ENCODE data around the gene TMEM181. TPM values are rescaled to one million over a fixed set of nuclear protein-coding genes. Genes with fewer than 3 reads are reported as not detected.

The TMEM181 gene
- total and polyA plus RNA-seq, 2 of the 13 experiments (the other 11 are each of a cell fraction or from before 2014, with no cell fraction given): 59.1 to 108 TPM

- ChIA-PET POLR2A (interaction anchor here (0.6 to 2.7 kb wide), 15 partner anchors 9 to 389 kb away, joined by 3 to 29 read pairs (median 4); partner anchors contain the start of genes DYNLT1 and TMEM181), CTCF (ENCODE audit: low intra/inter-chr PET ratio, low total read pairs) (no interaction called here)
- Histone ChIP-seq H3K36me3 (replicated peaks in 1 of 2; ENCODE audit: control insufficient read depth in 1 of 2, insufficient read depth in 2 of 2, low read length in 2 of 2) (peaks cover 15 to 45% of the 10 kb centered on the region in 2 experiments), H3K4me1 (ENCODE audit: insufficient read depth, low read length) (peaks cover 93% of the 10 kb centered on the region), H3K9me3 (ENCODE audit: low read length) (no peaks in the 10 kb centered on the region), H4K20me1 (ENCODE audit: insufficient read depth, low read length) (peaks cover 53% of the 10 kb centered on the region; the same call in 1 of the 2 replicates), H3K4me3 (replicated peaks in 1 of 3; ENCODE audit: insufficient read depth in 1 of 3, low read depth in 2 of 3, low read length in 3 of 3) (peak overlapping the region in 2 of 3 experiments; percentile 33 to 60; a peak in 4 of 6 replicates), H2AFZ (ENCODE audit: low read length) (no peak overlapping the region), H3K79me2 (ENCODE audit: insufficient read depth, low read length) (peaks cover 87% of the 10 kb centered on the region), H3K27ac (ENCODE audit: extremely low read length, insufficient read depth, low read length) (peak overlapping the region; percentile 70), H3K27me3 (ENCODE audit: control insufficient read depth in 1 of 2, insufficient read depth in 2 of 2, low read length in 2 of 2) (no peaks in the 10 kb centered on the region), H3K9ac (ENCODE audit: insufficient read depth, low read depth, low read length) (peak overlapping the region; percentile 51), H3K4me2 (ENCODE audit: low read depth, low read length) (peak overlapping the region; percentile 67)
- DNase-seq (ENCODE audit: low spot score): peak; percentile 94
- in situ Hi-C loops (cut with HindIII; ENCODE audit: extremely low pct_ligation_motif_present, low pct_unique_long_range_greater_than_20kb) (no loop called here), intact Hi-C loops (cut with micrococcal nuclease; ENCODE audit: unreplicated experiment) (loop anchor here (1.0 to 5.0 kb wide), 2 partner anchors 10 to 35 kb away; no protein-coding TSS in a partner anchor)
- no TSS peak for BruUV-seq (replicated peaks)
- FAIRE-seq: peak; percentile 73
- WGBS (ENCODE audit: low lambda C conversion rate): 11% methylated on average over 26 of the region's 26 CpGs
- ATAC-seq: peak; percentile 95
- TF ChIP-seq MED13 (CRISPR knock-in tag; IDR thresholded peaks at IDR 0.05) (no peak), ZNF441 (CRISPR knock-in tag; IDR thresholded peaks at IDR 0.05; ENCODE audit: borderline replicate concordance) (peak; percentile 94), ZBTB40 (IDR thresholded peaks at IDR 0.05) (no peak), ZBTB40 (CRISPR knock-in tag; IDR thresholded peaks at IDR 0.05) (peak; percentile 93), HDAC1 (CRISPR knock-in tag; IDR thresholded peaks at IDR 0.05) (peak; percentile 99), XBP1 (CRISPR knock-in tag; IDR thresholded peaks at IDR 0.05) (peak; percentile 63; the same call in 1 of the 2 replicates), ELF1 (CRISPR knock-in tag; IDR thresholded peaks at IDR 0.05) (peak; percentile 94), ISX (CRISPR knock-in tag; conservative IDR thresholded peaks at IDR 0.05) (no peak), MEIS2 (CRISPR knock-in tag; IDR thresholded peaks at IDR 0.05) (peak; percentile 98)
- TF ChIP-seq, protein P1, sequence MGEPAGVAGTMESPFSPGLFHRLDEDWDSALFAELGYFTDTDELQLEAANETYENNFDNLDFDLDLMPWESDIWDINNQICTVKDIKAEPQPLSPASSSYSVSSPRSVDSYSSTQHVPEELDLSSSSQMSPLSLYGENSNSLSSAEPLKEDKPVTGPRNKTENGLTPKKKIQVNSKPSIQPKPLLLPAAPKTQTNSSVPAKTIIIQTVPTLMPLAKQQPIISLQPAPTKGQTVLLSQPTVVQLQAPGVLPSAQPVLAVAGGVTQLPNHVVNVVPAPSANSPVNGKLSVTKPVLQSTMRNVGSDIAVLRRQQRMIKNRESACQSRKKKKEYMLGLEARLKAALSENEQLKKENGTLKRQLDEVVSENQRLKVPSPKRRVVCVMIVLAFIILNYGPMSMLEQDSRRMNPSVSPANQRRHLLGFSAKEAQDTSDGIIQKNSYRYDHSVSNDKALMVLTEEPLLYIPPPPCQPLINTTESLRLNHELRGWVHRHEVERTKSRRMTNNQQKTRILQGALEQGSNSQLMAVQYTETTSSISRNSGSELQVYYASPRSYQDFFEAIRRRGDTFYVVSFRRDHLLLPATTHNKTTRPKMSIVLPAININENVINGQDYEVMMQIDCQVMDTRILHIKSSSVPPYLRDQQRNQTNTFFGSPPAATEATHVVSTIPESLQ (CRISPR knock-in tag; conservative IDR thresholded peaks at IDR 0.05): peak; percentile 92; the same call in 1 of the 2 replicates
- TF ChIP-seq, protein P2, sequence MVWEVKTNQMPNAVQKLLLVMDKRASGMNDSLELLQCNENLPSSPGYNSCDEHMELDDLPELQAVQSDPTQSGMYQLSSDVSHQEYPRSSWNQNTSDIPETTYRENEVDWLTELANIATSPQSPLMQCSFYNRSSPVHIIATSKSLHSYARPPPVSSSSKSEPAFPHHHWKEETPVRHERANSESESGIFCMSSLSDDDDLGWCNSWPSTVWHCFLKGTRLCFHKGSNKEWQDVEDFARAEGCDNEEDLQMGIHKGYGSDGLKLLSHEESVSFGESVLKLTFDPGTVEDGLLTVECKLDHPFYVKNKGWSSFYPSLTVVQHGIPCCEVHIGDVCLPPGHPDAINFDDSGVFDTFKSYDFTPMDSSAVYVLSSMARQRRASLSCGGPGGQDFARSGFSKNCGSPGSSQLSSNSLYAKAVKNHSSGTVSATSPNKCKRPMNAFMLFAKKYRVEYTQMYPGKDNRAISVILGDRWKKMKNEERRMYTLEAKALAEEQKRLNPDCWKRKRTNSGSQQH (CRISPR knock-in tag; IDR thresholded peaks at IDR 0.05; ENCODE audit: low read depth): peak; percentile 88; the same call in 1 of the 2 replicates
These were observed 12.1 kb downstream of the TMEM181 start for GRCh38 chr6:158571826-158572652.

Measured in HepG2 (cell line).